GM12878 (cell line): Measurements from ENCODE around the gene MAN2A2. TPM values are rescaled to one million over a fixed set of nuclear protein-coding genes. Genes with fewer than 3 reads are reported as not detected.

Experiments
- ATF2 ChIP-seq: IDR thresholded peaks from 2 replicates; pipeline ENCODE4 v1.6.1; 2012; ENCODE audit warnings: low read length, inconsistent platforms
- BRCA1 ChIP-seq: IDR thresholded peaks from 2 replicates; pipeline ENCODE4 v1.6.1; 2011; ENCODE audit warnings: low read depth, low read length, improper control_type of control experiment
- CEBPZ ChIP-seq: fragments of 150-350 bp; IDR thresholded peaks from 2 replicates; pipeline ENCODE4 v1.6.1; 2016; ENCODE audit warnings: low read depth, low read length
- CREM ChIP-seq: IDR thresholded peaks from 2 replicates; pipeline ENCODE4 v1.6.1; 2014; ENCODE audit warnings: antibody characterized with exemption, low read depth
- GATAD2B ChIP-seq: fragments of 450-650 bp; conservative IDR thresholded peaks from 2 replicates; pipeline ENCODE4 v1.6.1; 2017; ENCODE audit warnings: low read depth, mild to moderate bottlenecking, moderate library complexity
- POLR2A ChIP-seq: IDR thresholded peaks from 2 replicates; pipeline ENCODE4 v1.6.1; 2011; ENCODE audit warnings: low read depth, mild to moderate bottlenecking, low read length
- REST ChIP-seq: IDR thresholded peaks from 2 replicates; pipeline ENCODE4 v1.6.1; 2012; ENCODE audit warnings: mild to moderate bottlenecking, low read depth, low read length
- SMAD5 ChIP-seq: IDR thresholded peaks from 2 replicates; pipeline ENCODE4 v1.6.1; 2016; ENCODE audit warnings: antibody characterized with exemption, low read depth
- SREBF1 ChIP-seq: IDR thresholded peaks from 2 replicates; pipeline ENCODE4 v1.6.1; 2012; ENCODE audit warnings: mild to moderate bottlenecking, low read length
- SRF ChIP-seq, 2 experiments: IDR thresholded peaks; 2 replicates each; pipeline ENCODE4 v1.6.1; 2011; ENCODE audit warnings: low read depth in 2 of 2, low read length in 2 of 2, mild to moderate bottlenecking in 1 of 2, moderate library complexity in 1 of 2
- SUZ12 ChIP-seq: fragments of 200-600 bp; sonication (generic); IDR thresholded peaks from one replicate; pipeline ENCODE4 v1.6.1; 2018; ENCODE audit warnings: antibody characterized with exemption, mild to moderate bottlenecking; ENCODE audit not compliant: unreplicated experiment
- ZBTB11 ChIP-seq: fragments of 450-650 bp; formaldehyde crosslinking; IDR thresholded peaks from 2 replicates; pipeline ENCODE4 v1.5.0; 2022; ENCODE audit warnings: mild to moderate bottlenecking, missing genetic modification characterization
- ZBTB4 ChIP-seq: fragments of 450-650 bp; formaldehyde crosslinking; IDR thresholded peaks from 2 replicates; pipeline ENCODE4 v1.4.0; 2022; ENCODE audit warnings: mild to moderate bottlenecking, moderate library complexity
- ZNF622 ChIP-seq: fragments of 450-650 bp; IDR thresholded peaks from 2 replicates; pipeline ENCODE4 v1.6.1; 2017; ENCODE audit warnings: mild to moderate bottlenecking, inconsistent platforms
- polyA plus RNA-seq, 11 experiments: library from polyadenylated mRNA; depleted of rRNA in 4 of 11; unstranded in 6 of 11; stranded (reverse) in 5 of 11; fragments of >200 nt; fragmentation: Nextera tagmentation in 4 of 11; fragmentation: Illumina TruSeq in 1 of 11; extraction: Ambion mirVana in 4 of 11; extraction: Trizol in 1 of 11; gene quantifications; 1 replicate in 1 of 11; 2 replicates in 10 of 11; pipeline versions ENCODE4 v1.2.1 to v1.2.3, GENCODE V29; 2011 to 2016; ENCODE audit warnings: inconsistent platforms in 2 of 11, missing spikeins in 2 of 11, low read depth in 1 of 11
- total RNA-seq, 4 experiments: library from RNA; depleted of rRNA in 3 of 4; stranded (reverse); fragments of >200 nt in 3 of 4; fragmentation: Illumina TruSeq in 1 of 4; extraction: Trizol in 1 of 4; gene quantifications; 2 replicates each; pipeline versions ENCODE4 v1.2.1 to v1.2.3, GENCODE V29; 2013 to 2021

MAN2A2 gene
- total and polyA plus RNA-seq, 10 of the 15 experiments (the other 5 are each of a cell fraction or from before 2014, with no cell fraction given): 4.2 to 79.4 (median 23.2) TPM

GRCh38 chr15:90934949-90935751, 32.0 kb downstream of the MAN2A2 start, which contains the start of gene UNC45A (continued):
- TF ChIP-seq REST (no peak), POLR2A (peak; percentile 75), SMAD5 (no peak), BRCA1 (no peak; the same call in 1 of the 2 replicates), SUZ12 (no peak), ZNF622 (no peak), ATF2 (no peak), ZBTB11 (CRISPR knock-in tag) (no peak), ZBTB4 (CRISPR knock-in tag) (no peak), SREBF1 (no peak), CEBPZ (no peak), SRF (IDR thresholded peaks at IDR 0.05; ENCODE audit: low read depth in 2 of 2, low read length in 2 of 2) (0 out of 4 replicates have a peak, but pooled peaks of 1 of the 2 experiments have one; percentile 14), CREM (no peak), GATAD2B (peak; percentile 6; the same call in 1 of the 2 replicates)
